ENCODE measurements around the gene CPVL. TPM values are rescaled to one million over a fixed set of nuclear protein-coding genes. Genes with fewer than 3 reads are reported as not detected.

CPVL gene
- total and polyA plus RNA-seq, 2 donors (not counting 1 experiment from before 2014, with no cell fraction given), result 2.6 TPM; not detected in 1

DNA sequence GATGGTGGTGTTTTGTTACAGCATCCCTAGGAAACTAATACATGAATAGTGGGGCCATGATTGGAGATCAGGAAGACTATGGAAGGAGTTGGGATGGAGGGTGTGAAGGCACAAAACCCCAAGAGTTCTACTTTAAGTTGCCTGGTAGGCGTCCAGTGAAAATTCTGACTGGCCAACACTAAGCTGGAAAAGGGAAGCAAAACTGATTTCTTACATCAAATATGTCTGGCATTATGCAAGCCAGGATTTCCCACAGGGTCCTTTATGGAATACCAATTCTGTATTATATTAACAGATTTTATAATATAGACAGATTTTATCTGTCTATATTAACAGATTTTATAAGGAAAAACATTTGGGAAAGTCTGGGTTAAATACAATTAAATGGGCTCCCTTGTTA is 16.2 kb downstream of the CPVL start:
- no peak overlapping the region for H3K27ac Mint-ChIP-seq
- ChIA-PET CTCF (no interaction called here), POLR2A (no interaction called here)
- TF ChIP-seq EZH2 (IDR thresholded peaks at IDR 0.05; ENCODE audit: borderline replicate concordance, insufficient read depth, low read depth, low read length, poor library complexity, severe bottlenecking), result no peak
- TF ChIP-seq, protein P1, sequence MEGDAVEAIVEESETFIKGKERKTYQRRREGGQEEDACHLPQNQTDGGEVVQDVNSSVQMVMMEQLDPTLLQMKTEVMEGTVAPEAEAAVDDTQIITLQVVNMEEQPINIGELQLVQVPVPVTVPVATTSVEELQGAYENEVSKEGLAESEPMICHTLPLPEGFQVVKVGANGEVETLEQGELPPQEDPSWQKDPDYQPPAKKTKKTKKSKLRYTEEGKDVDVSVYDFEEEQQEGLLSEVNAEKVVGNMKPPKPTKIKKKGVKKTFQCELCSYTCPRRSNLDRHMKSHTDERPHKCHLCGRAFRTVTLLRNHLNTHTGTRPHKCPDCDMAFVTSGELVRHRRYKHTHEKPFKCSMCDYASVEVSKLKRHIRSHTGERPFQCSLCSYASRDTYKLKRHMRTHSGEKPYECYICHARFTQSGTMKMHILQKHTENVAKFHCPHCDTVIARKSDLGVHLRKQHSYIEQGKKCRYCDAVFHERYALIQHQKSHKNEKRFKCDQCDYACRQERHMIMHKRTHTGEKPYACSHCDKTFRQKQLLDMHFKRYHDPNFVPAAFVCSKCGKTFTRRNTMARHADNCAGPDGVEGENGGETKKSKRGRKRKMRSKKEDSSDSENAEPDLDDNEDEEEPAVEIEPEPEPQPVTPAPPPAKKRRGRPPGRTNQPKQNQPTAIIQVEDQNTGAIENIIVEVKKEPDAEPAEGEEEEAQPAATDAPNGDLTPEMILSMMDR (IDR thresholded peaks at IDR 0.05), result no peak
- DNase-seq (no peak), ATAC-seq (ENCODE audit: low read depth) (no peak)
- no peaks in the 10 kb centered on the region for H3K4me1 Mint-ChIP-seq
- no peak overlapping the region for H3K9ac ChIP-seq (ENCODE audit: low read length)
- H3K27me3 Mint-ChIP-seq, result peaks cover 32% of the 10 kb centered on the region
- no CpG with 5 or more reads among the region's 1 CpG for WGBS (ENCODE audit: insufficient coverage)
- H3K27ac ChIP-seq (ENCODE audit: low read length in 2 of 2), result no peak overlapping the region
- no peaks in the 10 kb centered on the region for H4K20me1 ChIP-seq (ENCODE audit: control insufficient read depth, insufficient read depth, low read length, poor library complexity, severe bottlenecking)
- no peak overlapping the region for H3K4me3 Mint-ChIP-seq
- H3K79me2 ChIP-seq (ENCODE audit: control insufficient read depth, insufficient read depth, low read length), result no peaks in the 10 kb centered on the region
- H3K27me3 ChIP-seq (replicated peaks in 1 of 4; ENCODE audit: control extremely low read depth in 1 of 4, control insufficient read depth in 3 of 4, insufficient read depth in 4 of 4, low read length in 3 of 4), result no peaks in the 10 kb centered on the region
- H3K4me2 ChIP-seq (replicated peaks; ENCODE audit: low read depth, low read length, poor library complexity, severe bottlenecking), result no peak overlapping the region
- no peaks in the 10 kb centered on the region for H3K36me3 ChIP-seq (replicated peaks in 1 of 2; ENCODE audit: control extremely low read depth in 1 of 2, control insufficient read depth in 1 of 2, extremely low read depth in 1 of 2, insufficient read depth in 2 of 2, low read length in 1 of 2)
- intact Hi-C loops (cut with micrococcal nuclease), result no loop called here
- H3K4me1 ChIP-seq (ENCODE audit: control insufficient read depth in 2 of 2, insufficient read depth in 2 of 2, low read length in 2 of 2), result no peaks in the 10 kb centered on the region
- no peaks in the 10 kb centered on the region for H3K9me3 Mint-ChIP-seq (ENCODE audit: insufficient read depth)
- H3K4me3 ChIP-seq (ENCODE audit: control extremely low read depth in 1 of 5, extremely low read depth in 1 of 5, insufficient read depth in 1 of 5, low read depth in 2 of 5, low read length in 4 of 5), result no peak overlapping the region
- H3K9me3 ChIP-seq (ENCODE audit: control extremely low read depth in 1 of 3, control insufficient read depth in 2 of 3, insufficient read depth in 1 of 3, low read length in 2 of 3), result peaks cover 0 to 2% (median under 1%) of the 10 kb centered on the region in 3 donors
- H2AFZ ChIP-seq (ENCODE audit: insufficient read depth, low read depth, low read length, poor library complexity, severe bottlenecking), result no peak overlapping the region

DNA sequence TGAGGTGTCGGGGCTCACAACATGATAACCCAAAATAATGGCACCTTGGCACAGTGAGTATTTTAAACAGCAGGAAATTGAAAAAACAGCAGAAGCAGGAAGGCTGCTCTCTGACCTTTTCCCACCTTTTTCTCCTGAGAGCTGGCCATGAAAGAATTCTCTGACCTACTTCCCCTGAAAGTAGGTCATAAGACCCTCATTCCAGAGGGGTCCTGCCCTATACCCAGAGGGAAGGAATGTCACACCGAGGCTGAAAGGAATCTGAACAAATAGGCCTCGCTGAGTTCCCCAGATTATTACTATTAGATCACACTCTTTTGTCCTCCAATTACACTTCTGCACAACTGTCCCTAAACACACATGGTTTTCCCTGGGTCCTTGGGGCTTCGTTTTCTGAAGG is 18.8 kb downstream of the CPVL start:
- WGBS (ENCODE audit: insufficient coverage), result 100% methylated on average over 2 of the region's 4 CpGs
- ATAC-seq (ENCODE audit: low read depth) (no peak), DNase-seq (no peak)
- Mint-ChIP-seq H3K27me3 (peaks cover 26% of the 10 kb centered on the region), H3K4me3 (no peak overlapping the region), H3K9me3 (ENCODE audit: insufficient read depth) (no peaks in the 10 kb centered on the region), H3K4me1 (no peaks in the 10 kb centered on the region), H3K27ac (no peak overlapping the region)
- POLR2A ChIA-PET, result no interaction called here
- intact Hi-C loops (cut with micrococcal nuclease), result no loop called here
- Histone ChIP-seq H3K36me3 (replicated peaks in 1 of 2; ENCODE audit: control extremely low read depth in 1 of 2, control insufficient read depth in 1 of 2, extremely low read depth in 1 of 2, insufficient read depth in 2 of 2, low read length in 1 of 2) (no peaks in the 10 kb centered on the region), H2AFZ (ENCODE audit: insufficient read depth, low read depth, low read length, poor library complexity, severe bottlenecking) (no peak overlapping the region), H3K4me1 (ENCODE audit: control insufficient read depth in 2 of 2, insufficient read depth in 2 of 2, low read length in 2 of 2) (no peaks in the 10 kb centered on the region), H3K27ac (ENCODE audit: low read length in 2 of 2) (no peak overlapping the region), H3K4me3 (ENCODE audit: control extremely low read depth in 1 of 5, extremely low read depth in 1 of 5, insufficient read depth in 1 of 5, low read depth in 2 of 5, low read length in 4 of 5) (no peak overlapping the region), H3K4me2 (replicated peaks; ENCODE audit: low read depth, low read length, poor library complexity, severe bottlenecking) (no peak overlapping the region), H3K79me2 (ENCODE audit: control insufficient read depth, insufficient read depth, low read length) (no peaks in the 10 kb centered on the region), H3K27me3 (replicated peaks in 1 of 4; ENCODE audit: control extremely low read depth in 1 of 4, control insufficient read depth in 3 of 4, insufficient read depth in 4 of 4, low read length in 3 of 4) (no peaks in the 10 kb centered on the region), H3K9me3 (ENCODE audit: control extremely low read depth in 1 of 3, control insufficient read depth in 2 of 3, insufficient read depth in 1 of 3, low read length in 2 of 3) (no peaks in the 10 kb centered on the region), H4K20me1 (ENCODE audit: control insufficient read depth, insufficient read depth, low read length, poor library complexity, severe bottlenecking) (no peaks in the 10 kb centered on the region), H3K9ac (ENCODE audit: low read length) (no peak overlapping the region)
- CTCF ChIA-PET, result no interaction called here
- TF ChIP-seq, protein P1 (IDR thresholded peaks at IDR 0.05), result no peak
- TF ChIP-seq EZH2 (IDR thresholded peaks at IDR 0.05; ENCODE audit: borderline replicate concordance, insufficient read depth, low read depth, low read length, poor library complexity, severe bottlenecking), result no peak

All from B cell (primary cell).